Measurements from ENCODE around the gene PRDM15.

DNA sequence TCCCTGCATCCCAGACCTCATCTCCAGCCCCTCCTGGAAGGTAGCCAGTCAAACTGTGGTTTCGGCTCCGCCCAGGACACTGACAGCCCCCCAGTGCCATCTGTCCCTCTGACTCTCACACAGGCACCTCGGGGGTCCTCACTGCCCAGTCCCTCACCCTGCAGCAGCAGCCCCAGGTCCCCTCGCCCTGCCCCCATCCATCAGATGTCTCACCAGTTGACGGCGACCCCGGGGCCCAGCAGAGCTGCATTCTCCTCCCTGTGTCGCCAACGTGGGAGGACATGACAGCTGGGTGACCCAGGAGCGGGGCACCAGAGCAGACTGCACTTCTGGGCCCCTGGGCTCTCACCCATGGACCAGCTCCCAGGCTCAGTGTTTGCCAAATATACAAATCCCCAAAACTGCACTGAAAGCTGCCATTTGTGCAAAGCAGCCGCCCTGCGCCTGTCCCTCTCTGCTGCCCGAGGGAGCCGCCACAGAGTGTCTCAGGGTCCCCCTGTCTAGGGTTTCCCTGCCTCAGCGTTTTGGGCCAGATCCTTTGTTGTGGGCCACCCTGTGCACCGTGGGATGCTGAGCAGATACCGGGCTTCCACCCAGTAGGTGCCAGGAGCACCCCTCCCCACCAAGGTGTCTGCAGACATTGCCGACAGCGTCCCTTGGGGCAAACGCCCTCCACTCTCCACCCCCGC, 48.2 kb downstream of the PRDM15 start:
- no peak for TF ChIP-seq CTCF (conservative IDR thresholded peaks at IDR 0.05; ENCODE audit: low read length)
- TF ChIP-seq EZH2phosphoT487 (IDR thresholded peaks at IDR 0.05; ENCODE audit: borderline replicate concordance): no peak
